Upper lobe of left lung (tissue), 4 donors: Measurements from ENCODE around the gene DENND1B.

ENCODE experiments used
- CTCF ChIP-seq, 6 experiments: fragments of 450-650 bp in 4 of 6; fragments of 200-600 bp in 2 of 6; sonication (generic) in 2 of 6; IDR thresholded peaks; one replicate each; pipeline ENCODE4 v1.5.1; 2016 to 2019; ENCODE audit warnings: antibody characterized with exemption in 6 of 6
- EP300 ChIP-seq, 4 donors: sonication (generic); formaldehyde crosslinking; IDR thresholded peaks; one replicate each; pipeline ENCODE4 v1.5.1; 2017; ENCODE audit warnings: antibody characterized with exemption in 4 of 4, control low read depth in 2 of 4
- POLR2A ChIP-seq, 4 donors: fragments of 450-650 bp; IDR thresholded peaks; one replicate each; pipeline ENCODE4 v1.5.1; 2016 to 2017; ENCODE audit warnings: antibody characterized with exemption in 4 of 4, mild to moderate bottlenecking in 2 of 4
- POLR2AphosphoS5 ChIP-seq, 2 donors: sonication (generic); formaldehyde crosslinking; IDR thresholded peaks; one replicate each; pipeline ENCODE4 v1.5.1; 2017; ENCODE audit warnings: antibody characterized with exemption in 2 of 2

DNA sequence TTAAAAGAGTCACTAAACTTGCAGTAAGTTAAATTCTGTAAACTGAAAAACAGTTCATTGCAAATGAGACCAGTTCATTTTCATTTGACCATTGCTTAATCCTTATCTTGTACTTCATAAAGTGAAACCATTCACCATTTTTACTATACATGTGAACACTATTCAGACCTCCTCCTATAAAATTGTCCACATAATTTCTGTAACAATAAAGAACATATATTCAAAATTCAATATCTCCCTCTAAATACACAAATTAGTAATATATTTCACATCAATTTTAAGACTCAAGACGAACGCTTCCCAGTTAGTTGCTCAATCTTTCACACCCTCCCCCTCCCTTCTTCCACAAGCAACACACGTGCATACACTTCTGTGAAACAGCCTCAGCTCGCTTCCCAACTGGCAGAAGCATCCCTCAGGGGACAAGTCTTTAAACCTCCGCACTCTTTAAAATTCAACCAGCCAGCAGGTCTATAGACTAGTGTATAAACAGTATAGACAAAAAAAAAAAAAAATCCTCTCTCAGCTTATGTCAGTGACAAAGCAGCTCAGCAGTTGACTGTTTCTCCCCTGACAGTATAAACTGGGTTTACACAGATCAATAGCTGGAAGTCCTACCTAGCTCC, 99.6 kb downstream of the DENND1B start:
- TF ChIP-seq CTCF (IDR thresholded peaks at IDR 0.05), result no peak
- no peak for TF ChIP-seq POLR2A (IDR thresholded peaks at IDR 0.05)
- TF ChIP-seq EP300 (IDR thresholded peaks at IDR 0.05), result no peak
- TF ChIP-seq POLR2AphosphoS5 (IDR thresholded peaks at IDR 0.05), result no peak
